ENCODE measurements around the gene ZNF385D. TPM values are rescaled to one million over a fixed set of nuclear protein-coding genes. Genes with fewer than 3 reads are reported as not detected.

ZNF385D gene
- total and polyA plus RNA-seq, 3 donors from 2014 or later = 21.1 to 57.0 (median 31.4) TPM

DNA sequence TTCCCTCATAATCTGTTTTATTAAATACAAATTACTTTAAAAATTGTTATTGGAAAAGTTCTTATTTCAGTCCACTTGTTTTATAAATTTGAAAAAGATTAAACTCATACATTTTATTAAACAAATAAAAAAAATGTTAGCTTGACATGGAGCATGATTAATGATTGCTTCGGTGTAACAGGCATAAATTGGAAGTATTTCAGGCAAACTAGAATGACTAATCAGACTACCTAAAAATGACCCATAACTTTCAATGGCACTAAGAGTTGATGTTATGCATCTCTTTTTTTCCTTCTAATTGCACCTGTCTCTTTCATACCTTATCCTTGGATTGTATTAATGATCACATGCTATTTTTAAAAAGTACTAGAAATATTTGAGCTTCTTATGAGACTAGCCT, 343.3 kb downstream of the ZNF385D start:
- intact Hi-C loops (cut with DNase I; ENCODE audit: low total_unique reads) = no loop called here
- Histone ChIP-seq H3K9me3 (no peaks in the 10 kb centered on the region), H3K36me3 (ENCODE audit: low read depth, missing control alignments) (no peaks in the 10 kb centered on the region), H3K4me1 (no peaks in the 10 kb centered on the region), H3K27ac (no peak overlapping the region), H3K4me3 (no peak overlapping the region), H3K27me3 (no peaks in the 10 kb centered on the region)
- no peak for TF ChIP-seq CTCF (IDR thresholded peaks at IDR 0.05)
- TF ChIP-seq POLR2A (IDR thresholded peaks at IDR 0.05) = no peak
- DNase-seq = no peak
- 33 to 54% methylated on average over 1 of the region's 1 CpG for WGBS, 2 donors

DNA sequence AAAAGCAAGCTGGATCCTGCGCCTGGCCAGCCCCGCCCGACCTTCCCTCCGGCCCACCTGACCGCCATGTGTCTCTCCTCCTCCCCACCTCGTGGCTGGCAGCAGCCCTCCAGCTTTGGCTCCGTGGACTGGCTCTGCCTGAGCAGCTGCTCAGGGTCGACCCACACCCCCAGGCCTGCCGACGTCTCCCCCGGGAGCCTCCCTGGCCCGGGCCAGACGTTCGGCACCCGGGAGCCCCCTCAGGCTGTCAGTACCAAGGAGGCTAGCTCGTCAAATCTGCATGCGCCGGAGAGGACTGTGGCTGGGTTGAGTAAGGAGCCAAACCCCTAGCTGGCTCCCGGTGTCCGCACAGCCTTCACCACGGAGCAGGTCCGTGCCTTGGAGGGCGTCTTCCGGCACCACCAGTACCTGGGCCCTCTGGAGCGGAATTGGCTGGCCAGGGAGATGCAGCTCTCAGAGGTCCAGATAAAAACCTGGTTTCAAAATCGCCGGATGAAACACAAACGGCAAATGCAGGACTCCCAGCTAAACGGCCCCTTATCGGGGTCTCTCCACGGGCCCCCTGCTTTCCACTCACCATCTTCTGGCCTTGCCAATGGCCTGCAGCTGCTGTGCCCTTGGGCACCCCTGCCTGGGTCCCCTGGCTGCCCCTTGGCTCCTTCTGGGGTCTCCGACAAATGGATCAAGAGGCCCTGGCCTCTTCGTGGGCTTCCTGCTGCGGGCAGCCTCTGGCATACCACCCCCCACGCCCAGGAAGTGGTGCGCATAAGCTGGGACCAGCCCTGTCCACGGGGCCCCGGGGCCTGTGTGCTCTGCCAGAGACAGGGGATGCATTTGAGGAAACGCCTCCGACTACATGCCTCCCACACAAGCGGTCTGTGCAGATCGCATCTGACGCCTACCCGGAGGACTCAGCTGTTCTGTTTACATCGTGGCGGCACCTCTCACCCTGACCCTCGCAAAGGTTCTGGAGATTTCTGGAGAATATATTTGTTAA, 345.0 kb downstream of the ZNF385D start:
- no peaks in the 10 kb centered on the region for H3K27me3 ChIP-seq
- no peaks in the 10 kb centered on the region for H3K4me1 ChIP-seq
- no peaks in the 10 kb centered on the region for H3K9me3 ChIP-seq
- H3K36me3 ChIP-seq (ENCODE audit: low read depth, missing control alignments) = no peaks in the 10 kb centered on the region
- peak; percentile 15 for DNase-seq
- intact Hi-C loops (cut with DNase I; ENCODE audit: low total_unique reads) = no loop called here
- TF ChIP-seq CTCF (IDR thresholded peaks at IDR 0.05) (no peak), POLR2A (IDR thresholded peaks at IDR 0.05) (no peak)
- H3K4me3 ChIP-seq = peak overlapping the region; percentile 19 to 46
- H3K27ac ChIP-seq = no peak overlapping the region
- WGBS, 2 donors = 60 to 73% methylated on average over 23 to 47 of the region's 47 CpGs

GRCh38 chr3:21398461-21398860, 352.5 kb downstream of the ZNF385D start:
- no peak for DNase-seq
- Histone ChIP-seq H3K4me3 (no peak overlapping the region), H3K36me3 (ENCODE audit: low read depth, missing control alignments) (no peaks in the 10 kb centered on the region), H3K27ac (no peak overlapping the region), H3K9me3 (no peaks in the 10 kb centered on the region), H3K4me1 (no peaks in the 10 kb centered on the region), H3K27me3 (no peaks in the 10 kb centered on the region)
- intact Hi-C loops (cut with DNase I; ENCODE audit: low total_unique reads) = no loop called here
- 81 to 90% methylated on average over 3 to 4 of the region's 4 CpGs for WGBS, 2 donors
- TF ChIP-seq POLR2A (IDR thresholded peaks at IDR 0.05) = no peak
- no peak for TF ChIP-seq CTCF (IDR thresholded peaks at IDR 0.05)

DNA sequence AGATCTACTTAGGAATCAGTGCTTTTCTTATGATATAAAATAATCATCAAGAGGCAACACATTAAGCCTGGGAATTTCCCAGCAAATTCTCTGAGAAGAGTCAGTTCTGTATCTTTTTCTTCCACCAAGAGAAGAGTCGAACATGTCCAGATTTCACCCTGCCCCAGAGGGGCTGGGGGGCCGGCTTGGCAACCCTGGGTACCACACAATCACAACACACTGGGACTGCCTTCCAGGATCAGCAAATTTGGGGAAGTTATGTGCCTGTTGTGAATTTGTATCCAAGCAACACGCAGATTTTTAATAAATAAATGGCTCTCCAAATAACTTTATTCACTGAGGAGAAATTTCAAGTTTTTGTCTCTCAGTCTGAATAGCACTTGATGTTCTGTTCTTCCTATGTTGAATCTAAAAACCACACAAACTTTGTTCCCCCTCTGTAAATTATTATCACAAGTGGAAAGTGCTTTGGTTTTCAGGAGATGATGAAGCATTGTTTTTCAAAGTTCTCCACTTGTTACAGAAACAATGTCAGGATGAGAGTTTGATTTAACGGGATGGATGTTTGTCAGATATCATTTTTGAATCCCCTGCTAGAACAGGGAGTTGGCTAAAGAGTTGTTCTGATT, 357.2 kb downstream of the ZNF385D start:
- no peak for DNase-seq
- 50 to 57% methylated on average over 4 of the region's 4 CpGs for WGBS, 2 donors
- H3K27ac ChIP-seq = no peak overlapping the region

More for the DNA sequence above, 357.2 kb downstream of the ZNF385D start:
- H3K9me3 ChIP-seq = no peaks in the 10 kb centered on the region
- no peaks in the 10 kb centered on the region for H3K36me3 ChIP-seq (ENCODE audit: low read depth, missing control alignments)
- TF ChIP-seq POLR2A (IDR thresholded peaks at IDR 0.05) (no peak), CTCF (IDR thresholded peaks at IDR 0.05) (no peak)
- no peaks in the 10 kb centered on the region for H3K4me1 ChIP-seq
- intact Hi-C loops (cut with DNase I; ENCODE audit: low total_unique reads) = no loop called here
- H3K27me3 ChIP-seq = no peaks in the 10 kb centered on the region
- H3K4me3 ChIP-seq = no peak overlapping the region

Measured in testis (tissue), 3 donors.